ENCODE measurements around the gene PEX7.

DNA sequence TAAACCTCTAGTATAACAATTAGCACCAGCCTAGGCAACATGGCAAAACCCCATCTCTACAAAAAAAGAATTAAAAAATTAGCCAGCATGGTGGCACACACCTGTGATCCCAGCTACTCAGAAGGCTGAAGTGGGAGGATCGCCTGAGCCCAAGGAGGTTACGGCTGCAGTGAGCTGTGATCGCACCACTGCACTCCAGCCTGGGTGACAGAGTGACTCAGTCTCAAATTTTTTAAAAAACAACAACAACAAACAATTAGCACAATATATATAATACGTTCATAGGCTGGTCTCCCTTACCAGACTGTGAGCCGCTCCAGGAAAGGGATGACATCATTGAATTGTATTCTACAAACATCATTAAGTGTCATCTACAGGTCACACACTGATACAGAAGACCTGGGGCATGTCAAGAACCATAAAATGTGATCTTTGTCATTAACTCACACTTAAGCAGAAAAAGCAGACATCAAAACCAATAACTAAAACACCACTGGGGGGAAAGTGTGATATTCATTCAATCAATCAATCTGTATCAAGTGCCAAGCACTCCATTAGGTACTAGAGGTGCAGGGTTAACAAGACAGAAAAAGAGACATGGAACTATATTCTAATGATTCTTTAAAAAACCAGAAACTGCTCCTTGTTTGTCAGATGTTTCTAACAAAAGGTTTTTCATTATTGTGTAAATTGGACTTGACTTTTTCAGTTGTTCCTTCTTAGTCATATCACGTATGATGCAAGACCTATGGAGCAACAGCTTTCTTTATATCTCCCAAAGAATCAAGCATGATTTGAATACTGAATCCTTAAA, 48.0 kb upstream of the PEX7 start:
- TF ChIP-seq, protein P1, sequence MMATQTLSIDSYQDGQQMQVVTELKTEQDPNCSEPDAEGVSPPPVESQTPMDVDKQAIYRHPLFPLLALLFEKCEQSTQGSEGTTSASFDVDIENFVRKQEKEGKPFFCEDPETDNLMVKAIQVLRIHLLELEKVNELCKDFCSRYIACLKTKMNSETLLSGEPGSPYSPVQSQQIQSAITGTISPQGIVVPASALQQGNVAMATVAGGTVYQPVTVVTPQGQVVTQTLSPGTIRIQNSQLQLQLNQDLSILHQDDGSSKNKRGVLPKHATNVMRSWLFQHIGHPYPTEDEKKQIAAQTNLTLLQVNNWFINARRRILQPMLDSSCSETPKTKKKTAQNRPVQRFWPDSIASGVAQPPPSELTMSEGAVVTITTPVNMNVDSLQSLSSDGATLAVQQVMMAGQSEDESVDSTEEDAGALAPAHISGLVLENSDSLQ (IDR thresholded peaks at IDR 0.05) = 0 out of 2 replicates have a peak, but pooled peaks have one; percentile 9
- TF ChIP-seq POLR2A (IDR thresholded peaks at IDR 0.05; ENCODE audit: low read depth, low read length) (no peak), HDAC2 (IDR thresholded peaks at IDR 0.05) (no peak), TAF1 (IDR thresholded peaks at IDR 0.05; ENCODE audit: borderline replicate concordance, low read depth, low read length) (no peak), JUND (IDR thresholded peaks at IDR 0.05; ENCODE audit: low read depth, low read length) (no peak), ZBED1 (IDR thresholded peaks at IDR 0.05; ENCODE audit: borderline replicate concordance) (no peak), EP300 (IDR thresholded peaks at IDR 0.05; ENCODE audit: borderline replicate concordance in 1 of 2, control insufficient read depth in 1 of 2, low read depth in 2 of 2, low read length in 2 of 2) (no peak), SMC3 (IDR thresholded peaks at IDR 0.05; ENCODE audit: borderline replicate concordance, low read length) (no peak), EZH2 (IDR thresholded peaks at IDR 0.05; ENCODE audit: borderline replicate concordance, control insufficient read depth, low read depth, low read length) (no peak), RFX5 (IDR thresholded peaks at IDR 0.05; ENCODE audit: low read depth, low read length) (no peak), NFXL1 (IDR thresholded peaks at IDR 0.05; ENCODE audit: borderline replicate concordance) (no peak)
- TF ChIP-seq, protein P2, sequence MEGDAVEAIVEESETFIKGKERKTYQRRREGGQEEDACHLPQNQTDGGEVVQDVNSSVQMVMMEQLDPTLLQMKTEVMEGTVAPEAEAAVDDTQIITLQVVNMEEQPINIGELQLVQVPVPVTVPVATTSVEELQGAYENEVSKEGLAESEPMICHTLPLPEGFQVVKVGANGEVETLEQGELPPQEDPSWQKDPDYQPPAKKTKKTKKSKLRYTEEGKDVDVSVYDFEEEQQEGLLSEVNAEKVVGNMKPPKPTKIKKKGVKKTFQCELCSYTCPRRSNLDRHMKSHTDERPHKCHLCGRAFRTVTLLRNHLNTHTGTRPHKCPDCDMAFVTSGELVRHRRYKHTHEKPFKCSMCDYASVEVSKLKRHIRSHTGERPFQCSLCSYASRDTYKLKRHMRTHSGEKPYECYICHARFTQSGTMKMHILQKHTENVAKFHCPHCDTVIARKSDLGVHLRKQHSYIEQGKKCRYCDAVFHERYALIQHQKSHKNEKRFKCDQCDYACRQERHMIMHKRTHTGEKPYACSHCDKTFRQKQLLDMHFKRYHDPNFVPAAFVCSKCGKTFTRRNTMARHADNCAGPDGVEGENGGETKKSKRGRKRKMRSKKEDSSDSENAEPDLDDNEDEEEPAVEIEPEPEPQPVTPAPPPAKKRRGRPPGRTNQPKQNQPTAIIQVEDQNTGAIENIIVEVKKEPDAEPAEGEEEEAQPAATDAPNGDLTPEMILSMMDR (IDR thresholded peaks at IDR 0.05 in 2 of 3, conservative IDR thresholded peaks at IDR 0.05 in 1 of 3; ENCODE audit: control insufficient read depth in 2 of 3, extremely low read depth in 1 of 3, insufficient read depth in 1 of 3, low read depth in 3 of 3, low read length in 3 of 3) = no peak
- TF ChIP-seq, protein P3, sequence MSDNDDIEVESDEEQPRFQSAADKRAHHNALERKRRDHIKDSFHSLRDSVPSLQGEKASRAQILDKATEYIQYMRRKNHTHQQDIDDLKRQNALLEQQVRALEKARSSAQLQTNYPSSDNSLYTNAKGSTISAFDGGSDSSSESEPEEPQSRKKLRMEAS (IDR thresholded peaks at IDR 0.05; ENCODE audit: low read depth, low read length) = no peak
- TF ChIP-seq, protein P4, sequence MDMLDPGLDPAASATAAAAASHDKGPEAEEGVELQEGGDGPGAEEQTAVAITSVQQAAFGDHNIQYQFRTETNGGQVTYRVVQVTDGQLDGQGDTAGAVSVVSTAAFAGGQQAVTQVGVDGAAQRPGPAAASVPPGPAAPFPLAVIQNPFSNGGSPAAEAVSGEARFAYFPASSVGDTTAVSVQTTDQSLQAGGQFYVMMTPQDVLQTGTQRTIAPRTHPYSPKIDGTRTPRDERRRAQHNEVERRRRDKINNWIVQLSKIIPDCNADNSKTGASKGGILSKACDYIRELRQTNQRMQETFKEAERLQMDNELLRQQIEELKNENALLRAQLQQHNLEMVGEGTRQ (IDR thresholded peaks at IDR 0.05; ENCODE audit: borderline replicate concordance, low read depth, low read length) = no peak
